ENCODE measurements around the gene TRIML1. TPM values are rescaled to one million over a fixed set of nuclear protein-coding genes. Genes with fewer than 3 reads are reported as not detected.

The TRIML1 gene
- total RNA-seq, 1 experiment from 2014 or later, result not detected

GRCh38 chr4:188162698-188163097 is 23.5 kb downstream of the TRIML1 start:
- DNase-seq (ENCODE audit: low read depth in 1 of 2, low spot score in 2 of 2), result no peak
- H3K4me1 ChIP-seq (replicated peaks), result no peaks in the 10 kb centered on the region
- H3K27ac ChIP-seq, result no peak overlapping the region
- no peaks in the 10 kb centered on the region for H3K27me3 ChIP-seq (replicated peaks)
- H3K36me3 ChIP-seq, result no peaks in the 10 kb centered on the region
- H3K9me3 ChIP-seq (replicated peaks), result peaks cover 2% of the 10 kb centered on the region
- no peak overlapping the region for H3K4me3 ChIP-seq

- no peak overlapping the region for H3K27ac ChIP-seq
- no peak for DNase-seq (ENCODE audit: low read depth in 1 of 2, low spot score in 2 of 2)
- H3K4me3 ChIP-seq, result no peak overlapping the region
- no peaks in the 10 kb centered on the region for H3K36me3 ChIP-seq
- no peaks in the 10 kb centered on the region for H3K4me1 ChIP-seq (replicated peaks)
- no peaks in the 10 kb centered on the region for H3K27me3 ChIP-seq (replicated peaks)
- H3K9me3 ChIP-seq (replicated peaks), result peaks cover 6% of the 10 kb centered on the region; the same call in 1 of the 2 replicates
These were observed 29.6 kb downstream of the TRIML1 start for GRCh38 chr4:188168726-188169373.

DNA sequence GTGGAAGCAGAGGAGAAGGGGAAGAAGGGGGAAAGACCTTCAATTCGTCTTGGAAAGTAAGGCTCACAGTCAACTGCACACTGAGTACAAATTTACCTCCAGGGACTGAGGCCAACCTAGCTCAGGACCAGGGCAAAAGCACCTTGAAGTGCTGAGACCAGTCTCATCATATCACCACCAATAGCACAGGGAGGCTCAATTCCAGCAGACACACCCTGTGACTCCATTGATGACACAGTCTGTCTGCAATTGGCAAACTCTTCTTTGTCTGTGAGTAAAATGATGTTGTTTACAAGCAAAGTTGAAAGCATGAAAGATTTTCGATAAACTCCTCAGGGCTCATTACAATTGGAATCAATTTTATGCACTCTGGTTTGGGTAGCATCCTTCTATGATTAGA is 32.3 kb downstream of the TRIML1 start:
- H3K36me3 ChIP-seq, result no peaks in the 10 kb centered on the region
- no peak for DNase-seq (ENCODE audit: low read depth in 1 of 2, low spot score in 2 of 2)
- H3K4me3 ChIP-seq, result no peak overlapping the region
- H3K9me3 ChIP-seq (replicated peaks), result peaks cover 4% of the 10 kb centered on the region; the same call in 1 of the 2 replicates
- H3K27ac ChIP-seq, result no peak overlapping the region
- no peaks in the 10 kb centered on the region for H3K27me3 ChIP-seq (replicated peaks)
- H3K4me1 ChIP-seq (replicated peaks), result no peaks in the 10 kb centered on the region

GRCh38 chr4:188175288-188175687 is 36.0 kb downstream of the TRIML1 start:
- no peak for DNase-seq (ENCODE audit: low read depth in 1 of 2, low spot score in 2 of 2)
- Histone ChIP-seq H3K9me3 (replicated peaks) (peaks cover 13% of the 10 kb centered on the region; the same call in 1 of the 2 replicates), H3K4me1 (replicated peaks) (no peaks in the 10 kb centered on the region), H3K27ac (no peak overlapping the region), H3K36me3 (no peaks in the 10 kb centered on the region), H3K27me3 (replicated peaks) (no peaks in the 10 kb centered on the region), H3K4me3 (no peak overlapping the region)

DNA sequence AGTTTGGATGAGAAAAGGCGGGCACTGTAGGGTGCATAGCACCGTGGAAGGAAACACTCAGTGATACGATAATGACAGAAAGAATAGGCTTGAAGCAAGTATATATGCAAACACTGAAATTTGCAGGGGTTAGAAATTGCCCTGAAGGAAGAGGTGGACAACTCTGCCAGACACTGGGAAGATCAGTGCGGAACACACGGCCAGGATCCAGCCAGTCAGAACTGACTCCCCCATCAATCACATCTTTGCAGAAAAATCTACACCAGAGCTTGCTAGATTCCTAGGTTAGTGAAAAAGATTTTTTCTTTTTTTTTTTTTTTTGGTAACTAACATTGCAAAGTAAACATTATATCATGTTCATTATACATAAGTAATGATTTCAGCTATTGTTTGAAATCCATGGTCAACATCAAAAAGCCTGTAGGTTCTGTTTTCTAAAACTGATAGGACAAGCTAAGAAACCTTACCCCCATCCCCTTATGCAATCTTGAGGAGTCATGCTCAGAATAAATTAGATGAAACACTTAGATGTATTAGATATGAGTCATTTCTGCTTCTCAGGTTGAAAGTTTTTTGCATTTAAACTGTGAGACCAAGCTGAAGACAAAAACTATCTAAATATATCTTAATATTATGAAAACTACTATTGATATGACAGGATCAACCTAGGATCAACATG is 38.9 kb downstream of the TRIML1 start:
- Histone ChIP-seq H3K27ac (no peak overlapping the region), H3K4me3 (no peak overlapping the region), H3K9me3 (replicated peaks) (peaks cover 15% of the 10 kb centered on the region), H3K4me1 (replicated peaks) (no peaks in the 10 kb centered on the region), H3K27me3 (replicated peaks) (no peaks in the 10 kb centered on the region), H3K36me3 (no peaks in the 10 kb centered on the region)
- DNase-seq (ENCODE audit: low read depth in 1 of 2, low spot score in 2 of 2), result no peak

DNA sequence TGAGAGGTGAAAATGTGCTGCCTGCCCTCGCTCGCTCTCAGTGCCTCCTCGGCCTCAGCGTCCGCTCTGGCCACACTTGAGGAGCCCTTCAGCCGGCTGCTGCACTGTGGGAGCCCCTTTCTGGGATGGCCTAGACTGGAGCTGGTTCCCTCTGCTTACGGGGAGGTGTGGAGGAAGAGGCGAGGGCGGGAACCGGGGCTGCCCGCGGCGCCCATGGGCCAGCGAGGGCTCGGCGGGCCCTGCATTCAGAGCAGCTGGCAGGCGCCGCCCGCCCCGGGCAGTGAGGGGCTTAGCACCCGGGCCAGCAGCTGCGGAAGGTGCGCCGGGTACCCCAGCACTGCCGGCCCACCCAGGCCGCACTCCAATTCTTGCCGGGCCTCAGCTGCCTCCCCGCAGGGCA is 39.6 kb downstream of the TRIML1 start:
- no peaks in the 10 kb centered on the region for H3K4me1 ChIP-seq (replicated peaks)
- DNase-seq (ENCODE audit: low read depth in 1 of 2, low spot score in 2 of 2), result no peak
- H3K36me3 ChIP-seq, result no peaks in the 10 kb centered on the region

DNA sequence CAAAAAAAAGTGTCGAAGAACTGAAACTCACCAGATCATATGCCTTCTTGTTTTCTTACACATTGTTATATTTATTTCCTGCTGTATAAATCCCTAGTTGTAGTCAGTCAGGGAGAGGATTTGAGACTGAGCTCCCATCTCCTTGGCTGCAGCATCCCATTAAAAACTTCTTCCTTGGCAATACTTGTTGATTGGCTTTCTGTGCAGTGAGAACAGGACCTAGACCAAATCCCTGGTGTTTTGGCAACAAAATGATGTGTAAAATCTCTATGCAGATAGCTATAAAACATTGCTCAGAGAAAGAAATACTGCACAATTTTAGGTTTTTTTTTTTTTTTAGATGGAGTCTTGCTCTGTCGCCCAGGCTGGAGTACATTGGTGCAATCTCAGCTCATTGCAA is 47.9 kb downstream of the TRIML1 start:
- Histone ChIP-seq H3K27me3 (replicated peaks) (no peaks in the 10 kb centered on the region), H3K27ac (no peak overlapping the region), H3K36me3 (no peaks in the 10 kb centered on the region), H3K9me3 (replicated peaks) (no peaks in the 10 kb centered on the region), H3K4me1 (replicated peaks) (no peaks in the 10 kb centered on the region), H3K4me3 (no peak overlapping the region)
- no peak for DNase-seq (ENCODE audit: low read depth in 1 of 2, low spot score in 2 of 2)

More for the DNA sequence above, 39.6 kb downstream of the TRIML1 start:
- no peak overlapping the region for H3K4me3 ChIP-seq
- H3K27ac ChIP-seq, result no peak overlapping the region
- H3K9me3 ChIP-seq (replicated peaks), result peaks cover 15% of the 10 kb centered on the region
- no peaks in the 10 kb centered on the region for H3K27me3 ChIP-seq (replicated peaks)

DNA sequence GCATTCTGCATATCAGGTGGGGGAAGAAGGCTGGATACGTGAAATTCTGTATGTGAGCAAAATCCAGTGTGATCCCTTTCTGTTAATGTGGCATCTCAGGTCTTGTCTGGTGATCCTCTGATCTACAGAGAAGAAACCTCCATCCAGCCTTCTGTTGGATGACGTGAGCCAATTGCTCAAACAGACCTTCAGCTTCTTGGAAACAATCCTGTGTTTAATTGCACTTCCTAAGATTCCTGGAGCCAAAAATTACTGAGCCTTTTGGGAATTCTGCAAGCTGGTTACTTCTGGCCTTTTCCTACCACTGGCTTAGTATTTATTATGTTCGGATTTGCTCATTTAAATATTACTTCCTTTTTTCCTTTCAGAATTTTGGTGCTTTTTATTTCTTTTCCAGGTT is 51.2 kb downstream of the TRIML1 start:
- H3K36me3 ChIP-seq, result no peaks in the 10 kb centered on the region
- H3K27ac ChIP-seq, result no peak overlapping the region
- no peak overlapping the region for H3K4me3 ChIP-seq
- no peaks in the 10 kb centered on the region for H3K4me1 ChIP-seq (replicated peaks)
- no peaks in the 10 kb centered on the region for H3K9me3 ChIP-seq (replicated peaks)
- H3K27me3 ChIP-seq (replicated peaks), result no peaks in the 10 kb centered on the region
- DNase-seq (ENCODE audit: low read depth in 1 of 2, low spot score in 2 of 2), result no peak

DNA sequence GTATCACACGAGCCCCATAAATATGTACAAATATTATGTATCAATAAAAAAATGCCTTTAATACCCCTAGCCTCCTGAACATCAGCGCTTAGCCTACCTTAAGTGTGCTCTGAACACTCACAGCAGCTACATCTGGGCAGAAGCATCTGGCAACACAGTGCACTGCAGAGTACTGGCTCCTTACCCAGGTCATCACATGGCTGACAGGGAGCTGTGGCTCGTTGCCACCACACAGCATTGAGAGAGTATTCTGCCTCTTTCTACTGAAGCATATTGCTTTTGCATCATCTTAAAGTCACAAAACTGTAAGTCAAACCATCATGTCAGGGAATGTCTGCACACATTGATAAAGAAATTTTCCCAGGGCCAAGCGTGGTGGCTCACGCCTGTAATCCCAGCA is 55.2 kb downstream of the TRIML1 start:
- Histone ChIP-seq H3K4me1 (replicated peaks) (no peaks in the 10 kb centered on the region), H3K4me3 (no peak overlapping the region), H3K36me3 (no peaks in the 10 kb centered on the region), H3K27me3 (replicated peaks) (no peaks in the 10 kb centered on the region), H3K9me3 (replicated peaks) (no peaks in the 10 kb centered on the region), H3K27ac (no peak overlapping the region)
- no peak for DNase-seq (ENCODE audit: low read depth in 1 of 2, low spot score in 2 of 2)

DNA sequence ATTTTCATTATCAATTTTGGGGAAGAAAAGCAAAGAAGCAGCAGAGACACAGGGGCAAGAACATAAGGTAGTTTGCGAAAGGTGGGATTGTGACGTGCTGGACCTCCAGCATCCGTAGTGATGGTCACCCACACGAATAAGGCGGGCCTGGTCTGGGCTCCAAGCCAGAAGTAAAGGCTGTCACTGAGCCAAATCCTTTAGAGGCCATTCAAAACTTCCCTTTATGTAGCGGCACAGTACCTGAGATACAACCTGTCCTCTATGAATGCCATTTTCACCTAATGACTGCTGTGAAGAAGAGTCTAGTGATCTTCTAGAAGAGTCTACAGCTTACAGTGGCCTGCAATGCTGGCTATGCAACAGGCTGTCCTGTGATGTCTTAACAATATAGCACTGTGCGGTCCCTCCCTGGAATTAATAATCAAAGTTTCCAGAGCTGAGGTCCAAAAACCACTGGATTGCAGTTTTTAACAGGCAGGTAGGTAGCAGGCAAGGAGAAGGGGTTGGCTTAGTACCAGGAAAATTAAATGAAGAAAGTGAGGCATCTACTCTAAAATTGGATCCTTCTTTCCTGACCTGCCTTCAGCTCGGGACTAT is 56.2 kb downstream of the TRIML1 start:
- H3K36me3 ChIP-seq, result no peaks in the 10 kb centered on the region
- DNase-seq (ENCODE audit: low read depth in 1 of 2, low spot score in 2 of 2), result no peak
- H3K9me3 ChIP-seq (replicated peaks), result no peaks in the 10 kb centered on the region
- H3K27me3 ChIP-seq (replicated peaks), result no peaks in the 10 kb centered on the region
- H3K4me1 ChIP-seq (replicated peaks), result no peaks in the 10 kb centered on the region
- no peak overlapping the region for H3K27ac ChIP-seq
- no peak overlapping the region for H3K4me3 ChIP-seq

- Histone ChIP-seq H3K36me3 (no peaks in the 10 kb centered on the region), H3K4me1 (replicated peaks) (no peaks in the 10 kb centered on the region), H3K27ac (no peak overlapping the region), H3K4me3 (no peak overlapping the region), H3K27me3 (replicated peaks) (no peaks in the 10 kb centered on the region), H3K9me3 (replicated peaks) (no peaks in the 10 kb centered on the region)
- no peak for DNase-seq (ENCODE audit: low read depth in 1 of 2, low spot score in 2 of 2)
These were observed 57.0 kb downstream of the TRIML1 start for GRCh38 chr4:188196134-188196735.
